Measurements from ENCODE around the gene PDLIM3. TPM values are rescaled to one million over a fixed set of nuclear protein-coding genes. Genes with fewer than 3 reads are reported as not detected.

Gene PDLIM3
- total and polyA plus RNA-seq, 9 of the 15 experiments (the other 6 are each of a cell fraction or from before 2014, with no cell fraction given) = 0.06 TPM; not detected in 8

DNA sequence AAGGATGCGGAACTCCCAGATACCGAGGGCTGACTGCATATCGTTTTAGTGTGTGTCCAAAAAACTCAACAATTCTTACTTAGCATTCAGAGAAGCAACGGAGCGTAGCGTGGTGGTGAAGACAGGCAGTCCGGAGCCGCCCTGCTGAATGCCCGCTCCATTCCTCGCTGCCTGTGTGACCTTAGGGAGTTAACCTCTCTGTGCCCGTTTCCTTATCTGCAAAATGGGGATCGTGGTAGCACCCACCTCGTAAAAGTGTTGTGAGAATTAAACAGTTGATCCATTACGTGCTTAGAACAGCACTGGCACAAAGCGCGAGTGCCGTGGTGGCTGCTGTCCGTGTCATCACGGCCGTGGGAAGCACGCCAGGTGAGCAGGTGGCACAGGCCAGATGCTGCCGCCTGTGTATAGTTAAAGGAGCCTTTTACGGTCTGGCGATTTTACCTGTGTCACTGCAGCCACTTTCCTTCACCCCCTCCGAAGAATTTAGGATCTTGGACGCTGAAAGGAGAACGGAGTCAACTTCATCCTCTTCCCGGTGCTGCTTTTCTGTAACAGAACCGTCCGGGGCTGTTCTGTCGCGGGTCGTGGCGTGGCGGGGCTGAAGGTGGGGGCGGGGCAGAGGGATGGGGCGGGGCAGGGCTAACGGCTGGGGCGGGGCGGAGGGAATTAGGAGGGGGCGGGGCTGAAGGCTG, 64.7 kb downstream of the PDLIM3 start (continued):
- TF ChIP-seq BRF1 (IDR thresholded peaks at IDR 0.05; ENCODE audit: borderline replicate concordance, extremely low read depth, insufficient read length) = no peak
- no peak for TF ChIP-seq DMBX1 (CRISPR knock-in tag; IDR thresholded peaks at IDR 0.05; ENCODE audit: borderline replicate concordance)
- no peak for TF ChIP-seq ZNF239 (CRISPR knock-in tag; IDR thresholded peaks at IDR 0.05)
- TF ChIP-seq ZNF444 (CRISPR knock-in tag; IDR thresholded peaks at IDR 0.05) = no peak
- TF ChIP-seq SMAD1 (IDR thresholded peaks at IDR 0.05; ENCODE audit: low read depth, low read length, partially characterized antibody) = no peak
- 0 out of 2 replicates have a peak, but pooled peaks have one; percentile 29 for TF ChIP-seq ZEB2 (IDR thresholded peaks at IDR 0.05)
- TF ChIP-seq LARP7 (IDR thresholded peaks at IDR 0.05) = no peak
- TF ChIP-seq KDM5B (IDR thresholded peaks at IDR 0.05; ENCODE audit: insufficient replicate concordance, low read depth, low read length) = peak; percentile 20
- no peak for TF ChIP-seq ZNF232 (CRISPR knock-in tag; IDR thresholded peaks at IDR 0.05)
- no peak for TF ChIP-seq NFYB (IDR thresholded peaks at IDR 0.05; ENCODE audit: extremely low read depth, insufficient read length)
- TF ChIP-seq CTBP1 (IDR thresholded peaks at IDR 0.05; ENCODE audit: borderline replicate concordance) = peak; percentile 14; the same call in 1 of the 2 replicates
- no peak for TF ChIP-seq ZBTB8A (IDR thresholded peaks at IDR 0.05; ENCODE audit: partially characterized antibody)
- peak; percentile 49 for TF ChIP-seq ZFP36 (IDR thresholded peaks at IDR 0.05; ENCODE audit: low read depth, low read length, partially characterized antibody)
- TF ChIP-seq, protein P1, sequence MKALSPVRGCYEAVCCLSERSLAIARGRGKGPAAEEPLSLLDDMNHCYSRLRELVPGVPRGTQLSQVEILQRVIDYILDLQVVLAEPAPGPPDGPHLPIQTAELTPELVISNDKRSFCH (CRISPR knock-in tag; IDR thresholded peaks at IDR 0.05) = no peak
- TF ChIP-seq, protein P1 (tag; IDR thresholded peaks at IDR 0.05) = no peak
- TF ChIP-seq EP400 (IDR thresholded peaks at IDR 0.05) = no peak
- TF ChIP-seq RBM22 (IDR thresholded peaks at IDR 0.05; ENCODE audit: low read depth, low read length, poor library complexity, severe bottlenecking) = no peak
- TF ChIP-seq, protein P2, sequence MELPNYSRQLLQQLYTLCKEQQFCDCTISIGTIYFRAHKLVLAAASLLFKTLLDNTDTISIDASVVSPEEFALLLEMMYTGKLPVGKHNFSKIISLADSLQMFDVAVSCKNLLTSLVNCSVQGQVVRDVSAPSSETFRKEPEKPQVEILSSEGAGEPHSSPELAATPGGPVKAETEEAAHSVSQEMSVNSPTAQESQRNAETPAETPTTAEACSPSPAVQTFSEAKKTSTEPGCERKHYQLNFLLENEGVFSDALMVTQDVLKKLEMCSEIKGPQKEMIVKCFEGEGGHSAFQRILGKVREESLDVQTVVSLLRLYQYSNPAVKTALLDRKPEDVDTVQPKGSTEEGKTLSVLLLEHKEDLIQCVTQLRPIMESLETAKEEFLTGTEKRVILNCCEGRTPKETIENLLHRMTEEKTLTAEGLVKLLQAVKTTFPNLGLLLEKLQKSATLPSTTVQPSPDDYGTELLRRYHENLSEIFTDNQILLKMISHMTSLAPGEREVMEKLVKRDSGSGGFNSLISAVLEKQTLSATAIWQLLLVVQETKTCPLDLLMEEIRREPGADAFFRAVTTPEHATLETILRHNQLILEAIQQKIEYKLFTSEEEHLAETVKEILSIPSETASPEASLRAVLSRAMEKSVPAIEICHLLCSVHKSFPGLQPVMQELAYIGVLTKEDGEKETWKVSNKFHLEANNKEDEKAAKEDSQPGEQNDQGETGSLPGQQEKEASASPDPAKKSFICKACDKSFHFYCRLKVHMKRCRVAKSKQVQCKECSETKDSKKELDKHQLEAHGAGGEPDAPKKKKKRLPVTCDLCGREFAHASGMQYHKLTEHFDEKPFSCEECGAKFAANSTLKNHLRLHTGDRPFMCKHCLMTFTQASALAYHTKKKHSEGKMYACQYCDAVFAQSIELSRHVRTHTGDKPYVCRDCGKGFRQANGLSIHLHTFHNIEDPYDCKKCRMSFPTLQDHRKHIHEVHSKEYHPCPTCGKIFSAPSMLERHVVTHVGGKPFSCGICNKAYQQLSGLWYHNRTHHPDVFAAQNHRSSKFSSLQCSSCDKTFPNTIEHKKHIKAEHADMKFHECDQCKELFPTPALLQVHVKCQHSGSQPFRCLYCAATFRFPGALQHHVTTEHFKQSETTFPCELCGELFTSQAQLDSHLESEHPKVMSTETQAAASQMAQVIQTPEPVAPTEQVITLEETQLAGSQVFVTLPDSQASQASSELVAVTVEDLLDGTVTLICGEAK (IDR thresholded peaks at IDR 0.05) = no peak
- TF ChIP-seq, protein P2 (CRISPR knock-in tag; IDR thresholded peaks at IDR 0.05) = no peak

All from K562 (cell line).